NAMALWA (cell line): ENCODE data around the gene USP2.
A peak's percentile ranks its signal among the peaks of the same experiment; 100 is the strongest.
"Not testable (repeated sequence)": the region's sequence is repeated elsewhere in the genome, so short reads cannot be mapped to it uniquely, and the experiment has no call there.

Source experiments
- DNase-seq: peaks from one replicate; pipeline ENCODE4 v3.0.0-alpha.2; 2015; ENCODE audit warnings: low spot score

The USP2 gene

GRCh38 chr11:119412072-119412471 is 30.6 kb upstream of the USP2 start:
- no peak for DNase-seq

- DNase-seq: no peak
Measured at GRCh38 chr11:119410501-119410900, 29.0 kb upstream of the USP2 start.

GRCh38 chr11:119409731-119410130 is 28.2 kb upstream of the USP2 start:
- no peak for DNase-seq

GRCh38 chr11:119406005-119406404 is 24.5 kb upstream of the USP2 start:
- DNase-seq: no peak

GRCh38 chr11:119405448-119405847 is 24.0 kb upstream of the USP2 start:
- DNase-seq: not testable (repeated sequence)

- DNase-seq: no peak
Measured at GRCh38 chr11:119404872-119405271, 23.4 kb upstream of the USP2 start.

- DNase-seq: no peak
Measured at GRCh38 chr11:119403021-119403420, 21.5 kb upstream of the USP2 start.

- DNase-seq: no peak
Measured at GRCh38 chr11:119402470-119402869, 21.0 kb upstream of the USP2 start.

- no peak for DNase-seq
Measured at GRCh38 chr11:119400860-119401259, 19.4 kb upstream of the USP2 start.

- DNase-seq: no peak
Measured at GRCh38 chr11:119397740-119398139, 16.2 kb upstream of the USP2 start.

GRCh38 chr11:119396835-119397234 is 15.3 kb upstream of the USP2 start:
- no peak for DNase-seq

GRCh38 chr11:119391275-119391674 is 9.8 kb upstream of the USP2 start:
- DNase-seq: no peak

GRCh38 chr11:119389611-119390254 is 8.2 kb upstream of the USP2 start:
- DNase-seq: peak; percentile 59

GRCh38 chr11:119388103-119388502 is 6.6 kb upstream of the USP2 start:
- no peak for DNase-seq

- no peak for DNase-seq
Measured at GRCh38 chr11:119384332-119384731, 2.8 kb upstream of the USP2 start.

GRCh38 chr11:119382513-119382912 is 1.0 kb upstream of the USP2 start:
- DNase-seq: not testable (repeated sequence)

- DNase-seq: peak; percentile 25
Measured at GRCh38 chr11:119382101-119382500, 611 bp upstream of the USP2 start.

- DNase-seq: no peak
Measured at GRCh38 chr11:119380827-119381180, 686 bp downstream of the USP2 start.

- DNase-seq: no peak
Measured at GRCh38 chr11:119380160-119380826, 1.2 kb downstream of the USP2 start.

GRCh38 chr11:119378851-119379465 is 2.5 kb downstream of the USP2 start:
- no peak for DNase-seq

- DNase-seq: no peak
Measured at GRCh38 chr11:119377961-119378667, 3.4 kb downstream of the USP2 start.

GRCh38 chr11:119377112-119377901 is 4.2 kb downstream of the USP2 start:
- no peak for DNase-seq
